Activated CD8-positive, alpha-beta memory T cell treated with anti-CD3 and anti-CD28 coated beads, Interleukin-2, amount 50 U/mL, for 1 hour (primary cell): ENCODE data around the gene GTF2A2.
"Not testable (repeated sequence)": the region's sequence is repeated elsewhere in the genome, so short reads cannot be mapped to it uniquely, and the experiment has no call there.

ENCODE experiments used
- DNase-seq: peaks from one replicate; pipeline ENCODE4 v3.0.0-alpha.2; 2020; ENCODE audit errors: extremely low read depth

GTF2A2 gene

DNA sequence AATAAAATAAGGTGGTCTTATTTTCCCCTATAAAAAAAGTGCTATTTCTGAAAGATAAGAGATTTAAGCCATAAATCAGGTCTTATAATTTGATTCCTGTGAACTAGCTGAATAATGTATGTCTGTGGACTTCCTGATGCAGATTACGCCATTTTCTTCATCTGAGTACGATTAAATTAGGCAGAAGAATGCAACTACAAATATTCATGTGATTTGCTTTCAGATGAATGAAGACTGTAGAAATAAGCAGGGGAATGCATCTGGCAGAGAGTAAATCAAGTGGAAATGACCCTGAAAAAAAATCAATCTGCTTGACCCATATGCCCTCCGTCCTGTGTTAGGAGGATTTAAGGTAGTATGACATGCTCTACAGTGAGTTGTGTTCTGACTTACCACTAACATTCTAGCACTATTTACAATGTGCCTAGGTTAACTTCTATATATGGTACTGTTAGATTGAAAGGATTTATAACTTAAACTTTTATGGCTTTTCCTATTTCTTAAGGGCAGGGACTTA, 17.1 kb upstream of the GTF2A2 start:
- DNase-seq: no peak

DNA sequence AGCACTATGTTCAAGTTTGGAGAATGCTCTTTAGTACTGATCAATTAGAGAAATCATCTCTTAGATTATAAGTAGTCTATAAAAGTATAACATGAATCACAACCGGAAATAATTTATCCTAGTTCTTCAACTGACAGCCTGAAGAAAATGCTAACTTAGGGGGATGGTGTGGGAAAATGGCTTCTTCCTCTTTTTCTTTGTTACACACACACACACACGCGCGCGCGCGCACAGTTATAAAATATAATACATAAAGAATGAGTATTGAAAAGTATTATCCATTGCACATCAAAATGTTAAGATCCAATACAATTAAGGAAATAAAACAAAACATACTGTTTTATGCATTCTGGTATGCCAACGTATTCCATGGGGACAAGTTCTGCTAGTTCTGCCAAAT, 11.2 kb upstream of the GTF2A2 start:
- DNase-seq: no peak

- no peak for DNase-seq
These were observed 4.9 kb upstream of the GTF2A2 start for GRCh38 chr15:59662260-59662659.

- no peak for DNase-seq
These were observed 2.1 kb upstream of the GTF2A2 start for GRCh38 chr15:59659366-59659765.

- no peak for DNase-seq
These were observed 365 bp upstream of the GTF2A2 start for GRCh38 chr15:59657635-59658125.

- no peak for DNase-seq
These were observed 3.3 kb downstream of the GTF2A2 start for GRCh38 chr15:59654046-59654445.

GRCh38 chr15:59649603-59650002, 7.7 kb downstream of the GTF2A2 start:
- no peak for DNase-seq

- no peak for DNase-seq
These were observed 10.2 kb downstream of the GTF2A2 start for GRCh38 chr15:59647085-59647484.

DNA sequence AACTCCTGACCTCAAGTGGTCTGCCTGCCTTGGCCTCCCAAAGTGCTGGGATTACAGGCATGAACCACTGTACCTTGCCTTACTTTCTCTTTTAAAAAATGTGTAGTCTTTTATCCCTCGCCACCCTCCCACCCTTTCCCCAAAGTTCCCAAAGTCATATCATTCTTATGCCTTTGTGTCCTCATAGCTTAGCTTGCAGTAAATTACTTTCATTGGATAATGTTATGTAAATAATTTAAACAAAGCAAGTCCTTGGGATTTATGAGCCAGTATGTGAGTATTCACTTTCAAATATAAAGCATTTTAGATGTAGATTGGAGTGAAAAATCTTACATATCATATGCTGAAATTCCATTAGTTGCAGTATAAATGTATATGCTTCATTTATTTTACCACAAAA, 11.0 kb downstream of the GTF2A2 start:
- DNase-seq: no peak

GRCh38 chr15:59645812-59646211, 11.5 kb downstream of the GTF2A2 start:
- not testable (repeated sequence) for DNase-seq

DNA sequence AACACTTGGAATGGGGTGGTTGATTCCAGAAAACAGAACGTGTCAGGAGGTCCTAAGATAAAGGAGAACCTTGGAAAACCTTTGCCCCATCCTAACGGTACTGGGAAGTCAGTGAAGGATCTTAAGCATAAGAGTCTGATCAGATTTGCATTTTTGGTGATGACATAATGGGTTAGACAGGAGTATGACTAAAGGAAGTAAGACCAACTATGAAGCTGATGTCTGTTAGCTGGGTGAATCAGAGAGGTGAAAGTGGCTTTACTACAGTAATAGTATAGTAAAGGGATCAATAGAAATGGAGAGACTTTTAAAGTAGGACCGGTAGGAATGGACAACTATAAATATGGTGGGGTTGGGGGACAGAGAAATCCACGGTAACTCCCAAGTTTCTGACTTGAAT, 12.6 kb downstream of the GTF2A2 start:
- DNase-seq: no peak

- no peak for DNase-seq
These were observed 15.0 kb downstream of the GTF2A2 start for GRCh38 chr15:59642351-59642750.

DNA sequence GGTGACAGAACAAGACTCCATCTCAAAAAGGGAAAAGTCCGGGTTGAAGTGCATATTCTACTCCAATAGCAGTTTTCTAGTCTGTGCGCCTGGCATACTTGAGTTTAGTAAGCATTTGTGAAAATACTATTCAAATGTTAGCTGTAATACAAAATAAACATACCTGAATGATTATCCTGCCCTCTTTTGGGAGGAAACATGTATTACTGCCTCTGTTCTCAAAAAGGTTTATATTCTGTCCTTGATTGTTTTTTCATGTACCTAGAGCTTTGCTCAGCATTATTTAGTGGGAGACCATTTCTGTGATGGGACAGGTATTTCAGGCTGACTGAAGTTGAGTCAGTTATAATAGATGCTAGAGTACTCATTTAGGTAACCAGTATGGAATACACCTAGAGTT, 19.8 kb downstream of the GTF2A2 start:
- DNase-seq: not testable (repeated sequence)

- no peak for DNase-seq
These were observed 21.1 kb downstream of the GTF2A2 start for GRCh38 chr15:59636184-59636583.

DNA sequence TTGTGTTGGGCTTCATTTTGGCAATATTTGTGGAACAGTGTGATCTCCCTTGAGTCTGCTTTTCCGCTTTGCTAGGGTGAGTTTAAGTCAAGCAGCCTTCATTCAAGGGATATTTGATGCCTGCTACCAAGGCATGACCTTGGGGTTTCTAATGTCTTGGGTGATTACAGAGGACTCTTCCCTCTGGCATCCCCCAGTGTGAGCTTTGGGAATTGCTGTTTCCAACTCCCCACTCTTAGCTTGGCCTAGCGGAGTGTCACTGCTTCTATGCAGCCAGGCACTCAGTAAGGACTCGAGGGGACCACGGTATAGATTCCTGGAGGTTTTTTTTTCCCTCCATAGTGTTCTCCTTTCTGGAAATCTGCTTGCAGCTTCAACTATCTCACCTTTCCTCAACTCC, 24.6 kb downstream of the GTF2A2 start:
- DNase-seq: no peak

- DNase-seq: no peak
These were observed 35.0 kb downstream of the GTF2A2 start for GRCh38 chr15:59622289-59622688.

GRCh38 chr15:59618406-59618805, 38.9 kb downstream of the GTF2A2 start:
- DNase-seq: no peak

DNA sequence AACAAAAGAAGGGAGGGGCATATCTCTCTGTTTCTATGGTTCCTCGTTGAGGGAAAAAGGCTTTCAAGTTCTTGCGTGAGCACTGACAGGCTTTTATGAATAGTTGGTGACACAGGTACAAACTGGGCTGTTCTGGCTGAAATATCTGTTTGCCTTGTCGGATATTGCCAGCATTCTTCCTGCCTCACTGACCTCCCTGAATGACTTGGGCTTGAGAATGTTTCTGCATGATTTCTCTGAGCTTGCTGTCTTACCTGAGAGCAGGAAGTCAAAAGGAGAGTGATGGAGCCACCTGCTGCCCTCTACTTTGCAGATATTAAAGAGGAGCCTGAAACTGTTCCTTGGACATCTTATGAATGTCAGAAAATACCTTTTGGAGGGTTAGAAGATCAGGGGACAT, 40.9 kb downstream of the GTF2A2 start:
- no peak for DNase-seq

DNA sequence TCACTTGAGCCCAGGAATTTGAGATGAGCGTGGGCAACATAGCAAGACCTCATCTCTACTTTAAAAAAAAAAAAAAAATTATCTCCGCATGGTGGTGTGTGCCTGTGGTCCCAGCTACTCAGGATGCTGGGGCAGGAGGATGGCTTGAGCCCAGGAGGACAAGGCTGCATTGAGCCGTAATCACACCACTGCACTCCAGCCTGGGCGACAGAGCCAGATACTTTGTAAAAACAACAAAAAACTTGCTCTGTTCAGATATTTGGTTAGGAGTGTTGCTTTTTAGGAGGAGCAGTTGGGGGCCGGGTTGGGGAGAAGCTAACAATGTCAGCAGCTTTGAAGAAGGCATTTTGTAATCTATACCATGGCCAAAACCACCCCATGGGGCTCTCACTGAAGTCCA, 41.7 kb downstream of the GTF2A2 start:
- no peak for DNase-seq

GRCh38 chr15:59614153-59614552, 43.2 kb downstream of the GTF2A2 start:
- no peak for DNase-seq

DNA sequence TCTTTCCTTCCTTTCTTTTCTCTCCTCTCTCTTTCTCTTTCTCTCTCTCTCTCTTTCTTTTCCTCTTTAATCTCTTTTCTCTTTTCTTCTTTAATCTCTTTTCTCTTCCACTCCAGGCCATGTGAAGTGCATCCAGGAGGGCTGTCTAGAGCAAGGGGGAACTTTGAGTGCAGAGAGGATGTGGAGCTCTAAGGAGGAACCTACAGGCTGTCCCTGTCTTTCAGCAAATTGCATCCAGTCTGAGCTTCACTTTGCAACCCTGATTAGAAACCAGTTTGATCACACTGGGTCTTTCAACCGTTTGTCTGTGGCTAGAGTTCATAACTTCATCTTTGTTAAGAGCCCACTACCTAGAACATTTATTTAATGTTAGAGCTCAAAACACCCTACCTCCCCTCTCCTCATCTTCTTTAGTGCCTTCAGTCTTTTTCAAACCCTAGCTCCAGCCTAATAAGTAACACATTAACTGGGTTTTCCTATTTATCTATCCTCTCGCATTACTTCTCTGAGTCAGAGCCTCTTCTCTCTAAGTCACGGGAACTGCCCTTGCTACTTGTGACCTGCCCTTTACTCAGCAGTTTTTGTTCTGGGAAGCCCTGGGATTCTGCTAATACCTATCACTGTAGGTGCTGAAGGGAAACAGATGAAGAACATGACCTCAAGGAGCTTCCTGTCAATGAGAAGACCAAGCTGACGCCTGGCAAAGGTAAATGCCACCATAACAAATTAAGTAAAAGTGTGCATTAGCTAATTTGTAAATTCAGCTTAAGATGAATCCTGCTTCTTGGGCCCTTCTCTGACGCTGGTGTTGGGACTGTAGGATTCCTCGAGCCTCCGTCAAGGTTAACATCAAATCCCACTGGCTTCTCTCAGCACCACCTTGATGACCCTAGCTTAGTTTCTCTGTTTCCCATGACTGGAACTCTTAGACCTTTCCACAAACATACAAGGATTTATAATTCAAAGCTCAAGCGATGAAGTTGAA, 45.7 kb downstream of the GTF2A2 start, which contains the start of gene GCNT3:
Gene GCNT3, plus strand, starts transcription at position 508 of the 985 bp plus-strand sequence. CDS start 6,456 bp downstream, outside the sequence.
- DNase-seq: no peak

- DNase-seq: no peak
These were observed 47.3 kb downstream of the GTF2A2 start for GRCh38 chr15:59609730-59610712.
